ENCODE results near the gene MYO1D.
A peak's percentile ranks its signal among the peaks of the same experiment; 100 is the strongest.

Gene MYO1D

GRCh38 chr17:32497431-32498205, 379.3 kb downstream of the MYO1D start:
- no peak overlapping the region for H3K4me3 ChIP-seq (ENCODE audit: low read length)
- peak; percentile 1 for TF ChIP-seq CTCF (conservative IDR thresholded peaks at IDR 0.05; ENCODE audit: low read depth, low read length)
- no peak for DNase-seq (ENCODE audit: low read depth)

GRCh38 chr17:32496395-32497073, 380.4 kb downstream of the MYO1D start:
- H3K4me3 ChIP-seq (ENCODE audit: low read length), result no peak overlapping the region
- no peak for DNase-seq (ENCODE audit: low read depth)
- no peak for TF ChIP-seq CTCF (conservative IDR thresholded peaks at IDR 0.05; ENCODE audit: low read depth, low read length)

GRCh38 chr17:32495359-32496231, 381.3 kb downstream of the MYO1D start:
- H3K4me3 ChIP-seq (ENCODE audit: low read length), result no peak overlapping the region
- DNase-seq (ENCODE audit: low read depth), result no peak

GRCh38 chr17:32494621-32495358, 382.1 kb downstream of the MYO1D start:
- no peak overlapping the region for H3K4me3 ChIP-seq (ENCODE audit: low read length)
- TF ChIP-seq CTCF (conservative IDR thresholded peaks at IDR 0.05; ENCODE audit: low read depth, low read length), result no peak

More at GRCh38 chr17:32495359-32496231, 381.3 kb downstream of the MYO1D start:
- no peak for TF ChIP-seq CTCF (conservative IDR thresholded peaks at IDR 0.05; ENCODE audit: low read depth, low read length)

GRCh38 chr17:32493976-32494513, 382.9 kb downstream of the MYO1D start:
- DNase-seq (ENCODE audit: low read depth), result no peak
- no peak overlapping the region for H3K4me3 ChIP-seq (ENCODE audit: low read length)
- TF ChIP-seq CTCF (conservative IDR thresholded peaks at IDR 0.05; ENCODE audit: low read depth, low read length), result no peak

More at GRCh38 chr17:32494621-32495358, 382.1 kb downstream of the MYO1D start:
- no peak for DNase-seq (ENCODE audit: low read depth)

- no peak for TF ChIP-seq CTCF (conservative IDR thresholded peaks at IDR 0.05; ENCODE audit: low read depth, low read length)
- H3K4me3 ChIP-seq (ENCODE audit: low read length), result no peak overlapping the region
- no peak for DNase-seq (ENCODE audit: low read depth)
Measured at GRCh38 chr17:32493571-32493970, 383.4 kb downstream of the MYO1D start.
